Choroid plexus epithelial cell (primary cell): ENCODE measurements around the gene ICAM5.

Experiments used
- DNase-seq: peaks from one replicate; pipeline ENCODE4 v3.0.0-alpha.2; 2010; ENCODE audit warnings: low read depth
- H3K4me3 ChIP-seq: 2 replicates; pipeline ENCODE4 v1.5.1; 2011; ENCODE audit warnings: low read depth, mild to moderate bottlenecking, control low read depth, low read length, moderate library complexity
- CTCF ChIP-seq: conservative IDR thresholded peaks from 2 replicates; pipeline ENCODE4 v1.5.1; 2011; ENCODE audit warnings: low read depth, mild to moderate bottlenecking, control low read depth, inconsistent platforms, low read length, moderate library complexity

Gene ICAM5

GRCh38 chr19:10317857-10318462, 28.2 kb downstream of the ICAM5 start:
- TF ChIP-seq CTCF = no peak
- no peak overlapping the region for H3K4me3 ChIP-seq
- DNase-seq = no peak

DNA sequence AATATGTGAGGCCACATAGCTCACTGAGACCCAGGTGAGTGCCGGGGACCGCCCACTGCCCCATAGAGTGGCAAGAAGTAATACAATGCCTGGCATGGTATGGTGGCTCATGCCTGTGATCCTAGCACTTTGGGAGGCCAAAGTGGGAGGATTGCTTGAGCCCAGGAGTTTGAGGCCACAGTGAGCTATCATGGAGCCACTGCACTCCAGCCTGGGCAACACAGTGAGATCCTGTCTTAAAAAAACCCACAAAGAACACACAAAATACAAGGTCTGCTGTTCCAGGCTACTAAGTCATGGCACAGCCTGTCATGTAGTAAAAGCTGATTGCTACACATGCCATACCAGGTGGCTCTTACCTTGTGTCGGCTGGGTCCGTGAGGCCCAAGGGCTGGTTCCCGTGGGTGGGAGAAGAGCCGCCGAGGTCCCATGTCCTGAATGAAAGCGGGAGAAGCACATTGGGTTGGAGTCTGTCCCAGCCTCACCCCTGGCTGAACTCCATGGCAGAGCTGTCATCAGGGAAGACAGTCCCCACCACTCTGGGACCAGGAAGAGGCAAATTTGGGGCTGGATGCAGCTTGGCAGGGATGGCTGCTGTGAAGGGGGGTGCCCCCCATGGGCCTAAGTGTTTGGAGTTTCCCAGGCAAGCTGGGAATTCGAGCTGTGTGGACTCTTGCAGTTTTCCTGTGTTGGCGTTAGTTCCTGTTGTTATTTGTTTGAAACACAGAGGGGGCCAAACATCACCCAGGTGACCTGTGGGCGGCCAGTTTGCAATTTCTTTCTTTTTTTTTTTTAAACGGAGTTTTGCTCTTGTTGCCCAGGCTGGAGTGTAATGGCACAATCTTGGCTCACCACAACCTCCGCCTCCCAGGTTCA, 29.3 kb downstream of the ICAM5 start:
- no peak for DNase-seq
- no peak for TF ChIP-seq CTCF
- no peak overlapping the region for H3K4me3 ChIP-seq

DNA sequence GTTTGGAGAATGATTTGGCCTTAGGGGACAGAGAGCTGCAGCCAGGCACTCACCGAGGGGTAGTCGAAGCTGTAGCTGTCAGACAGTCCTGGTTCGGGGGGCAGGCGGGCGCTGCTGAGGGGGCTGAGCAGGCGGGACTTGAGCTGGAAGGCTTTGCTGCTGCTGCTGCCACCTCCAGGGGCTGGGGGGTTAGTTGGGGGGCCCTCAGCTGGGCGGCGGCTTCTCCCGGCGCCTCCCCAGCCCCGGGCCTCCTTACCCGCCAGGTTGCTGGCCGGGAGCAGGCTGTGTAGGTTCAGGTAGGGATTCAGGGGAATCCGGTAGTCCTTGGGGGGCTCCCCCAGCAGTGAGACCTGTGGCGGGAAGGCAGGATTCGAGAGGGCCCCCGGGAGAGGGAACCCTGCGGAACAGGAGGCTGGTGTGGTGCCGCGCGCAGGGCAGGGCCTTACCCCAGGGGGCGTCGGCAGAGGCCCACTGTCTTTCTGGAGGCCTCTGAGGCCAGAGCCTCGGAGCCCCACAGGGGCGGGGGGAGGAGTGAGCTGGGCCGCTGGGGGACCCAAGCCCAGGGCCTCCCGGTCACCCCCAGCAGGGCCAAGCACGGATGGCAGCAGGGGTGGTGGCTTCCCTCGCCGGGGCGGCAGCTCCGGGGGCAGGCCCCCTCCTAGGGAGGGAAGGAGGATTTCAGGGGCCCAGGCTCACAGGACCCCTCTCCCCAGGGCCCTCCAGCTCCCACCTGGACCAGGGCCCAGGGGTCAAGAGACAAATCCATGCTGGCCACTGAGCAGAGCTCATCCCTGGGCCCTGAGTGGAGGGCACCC, 31.1 kb downstream of the ICAM5 start:
- no peak for TF ChIP-seq CTCF
- no peak for DNase-seq
- H3K4me3 ChIP-seq = no peak overlapping the region

GRCh38 chr19:10321417-10321797, 31.7 kb downstream of the ICAM5 start:
- no peak overlapping the region for H3K4me3 ChIP-seq
- no peak for DNase-seq
- TF ChIP-seq CTCF = no peak

GRCh38 chr19:10321874-10322835, 32.4 kb downstream of the ICAM5 start:
- DNase-seq = no peak
- TF ChIP-seq CTCF = no peak
- no peak overlapping the region for H3K4me3 ChIP-seq

DNA sequence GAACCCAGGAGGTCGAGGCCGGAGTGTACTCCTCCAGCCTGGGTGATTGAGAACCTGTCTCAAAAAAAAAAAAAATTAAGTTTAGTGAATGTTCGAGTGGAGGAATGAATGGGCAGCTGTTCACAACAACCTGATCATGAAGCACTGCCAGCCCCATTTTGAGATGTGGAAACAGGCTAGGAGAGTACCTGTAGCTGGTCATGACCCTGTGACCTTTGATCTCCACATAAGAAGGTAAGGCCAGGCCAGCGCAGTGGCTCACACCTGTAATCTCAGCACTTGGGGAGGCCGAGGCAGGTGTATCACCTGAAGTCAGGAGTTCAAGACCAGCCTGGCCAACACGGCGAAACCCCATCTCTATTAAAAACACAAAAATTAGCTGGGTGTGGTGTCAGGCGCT, 36.0 kb downstream of the ICAM5 start:
- no peak for TF ChIP-seq CTCF
- H3K4me3 ChIP-seq = no peak overlapping the region
- no peak for DNase-seq
